Left ventricle myocardium inferior (tissue), 1 donor: ENCODE data around the gene ACER2. TPM values are rescaled to one million over a fixed set of nuclear protein-coding genes. Genes with fewer than 3 reads are reported as not detected.

Experiments used
- DNase-seq: peaks from one replicate; pipeline ENCODE4 v3.0.0-alpha.2; 2020
- H3K27ac ChIP-seq: fragments of 200-600 bp; replicated peaks from 2 replicates; pipeline ENCODE4 v1.8.0; 2021
- H3K27me3 ChIP-seq: fragments of 200-600 bp; 2 replicates; pipeline ENCODE4 v1.8.0; 2021; ENCODE audit warnings: low read depth
- H3K36me3 ChIP-seq: fragments of 200-600 bp; 2 replicates; pipeline ENCODE4 v1.8.0; 2021
- H3K4me1 ChIP-seq: fragments of 200-600 bp; 2 replicates; pipeline ENCODE4 v1.8.0; 2021
- H3K4me3 ChIP-seq: fragments of 200-600 bp; 2 replicates; pipeline ENCODE4 v1.8.0; 2021; ENCODE audit warnings: mild to moderate bottlenecking, moderate library complexity
- H3K9me3 ChIP-seq: fragments of 200-600 bp; replicated peaks from 2 replicates; pipeline ENCODE4 v1.8.0; 2021
- intact Hi-C: fragments of 100-400 bp; cut with micrococcal nuclease; formaldehyde crosslinking; loops from one replicate; pipeline ENCODE4 v1.11.0; 2022
- total RNA-seq: library from RNA; stranded (reverse); fragmentation: NEBNext Ultra II Directional; extraction: Animal tissue kit (Norgen Biotek cat#: 25700); gene quantifications from one replicate; pipeline ENCODE4 v1.2.1, GENCODE V29; 2021
- TF ChIP-seq, protein P1 (sequence below): fragments of 200-600 bp; IDR thresholded peaks from 2 replicates; pipeline ENCODE4 v1.8.0; 2021; ENCODE audit warnings: antibody characterized with exemption, mild to moderate bottlenecking, borderline replicate concordance
- donor health status: DM: no; HTN: yes; CAD: no; lungs with severe emphysema.

Gene ACER2
- total RNA-seq, 1 donor from 2014 or later: 3.8 TPM

DNA sequence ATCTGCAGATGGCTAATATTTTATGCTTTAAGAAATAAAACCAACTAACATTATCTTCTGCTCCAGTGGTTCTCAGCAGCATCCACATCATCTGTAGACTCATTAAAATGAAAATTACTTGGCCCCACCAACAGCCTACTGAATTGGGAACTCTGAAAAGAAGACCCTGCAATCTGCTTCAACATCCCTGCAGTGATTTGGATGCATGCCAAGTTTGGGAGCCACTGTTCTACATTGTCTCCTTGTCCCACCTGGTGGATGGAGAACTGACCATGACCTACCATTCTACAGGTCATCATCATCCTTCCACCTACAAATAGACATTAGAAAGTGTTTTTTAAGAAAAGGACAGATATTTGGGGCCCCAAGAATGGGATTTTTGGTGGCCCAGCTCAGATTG is 71.1 kb downstream of the ACER2 start:
- H3K36me3 ChIP-seq: no peaks in the 10 kb centered on the region
- H3K27me3 ChIP-seq: peaks cover 5% of the 10 kb centered on the region
- DNase-seq: no peak
- TF ChIP-seq, protein P1, sequence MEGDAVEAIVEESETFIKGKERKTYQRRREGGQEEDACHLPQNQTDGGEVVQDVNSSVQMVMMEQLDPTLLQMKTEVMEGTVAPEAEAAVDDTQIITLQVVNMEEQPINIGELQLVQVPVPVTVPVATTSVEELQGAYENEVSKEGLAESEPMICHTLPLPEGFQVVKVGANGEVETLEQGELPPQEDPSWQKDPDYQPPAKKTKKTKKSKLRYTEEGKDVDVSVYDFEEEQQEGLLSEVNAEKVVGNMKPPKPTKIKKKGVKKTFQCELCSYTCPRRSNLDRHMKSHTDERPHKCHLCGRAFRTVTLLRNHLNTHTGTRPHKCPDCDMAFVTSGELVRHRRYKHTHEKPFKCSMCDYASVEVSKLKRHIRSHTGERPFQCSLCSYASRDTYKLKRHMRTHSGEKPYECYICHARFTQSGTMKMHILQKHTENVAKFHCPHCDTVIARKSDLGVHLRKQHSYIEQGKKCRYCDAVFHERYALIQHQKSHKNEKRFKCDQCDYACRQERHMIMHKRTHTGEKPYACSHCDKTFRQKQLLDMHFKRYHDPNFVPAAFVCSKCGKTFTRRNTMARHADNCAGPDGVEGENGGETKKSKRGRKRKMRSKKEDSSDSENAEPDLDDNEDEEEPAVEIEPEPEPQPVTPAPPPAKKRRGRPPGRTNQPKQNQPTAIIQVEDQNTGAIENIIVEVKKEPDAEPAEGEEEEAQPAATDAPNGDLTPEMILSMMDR: no peak
- no peaks in the 10 kb centered on the region for H3K9me3 ChIP-seq
- no peak overlapping the region for H3K4me3 ChIP-seq
- peak overlapping the region; percentile 48 for H3K27ac ChIP-seq
- H3K4me1 ChIP-seq: no peaks in the 10 kb centered on the region
- intact Hi-C loops: no loop called here

DNA sequence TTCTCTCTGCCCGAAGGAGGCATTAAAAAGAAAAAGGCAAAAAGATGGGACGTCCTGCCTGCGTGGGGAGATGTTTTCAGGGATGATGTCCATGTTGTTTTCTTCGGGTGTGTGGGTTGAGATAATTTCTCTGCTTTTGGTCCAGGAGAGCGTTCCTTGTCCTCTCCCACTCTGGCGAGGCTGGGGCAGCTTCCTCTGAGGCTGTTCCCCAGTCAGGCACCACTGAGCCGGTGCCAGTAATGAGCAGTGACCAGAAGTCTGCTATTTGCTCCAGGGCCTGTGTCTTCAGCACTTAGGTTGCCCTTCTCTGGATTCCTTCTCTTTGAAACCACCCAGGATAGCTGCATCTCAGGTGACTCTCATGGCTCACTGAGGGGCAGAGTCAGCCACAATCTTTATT is 71.5 kb downstream of the ACER2 start:
- Histone ChIP-seq H3K27me3 (peaks cover 5% of the 10 kb centered on the region), H3K4me3 (no peak overlapping the region), H3K4me1 (no peaks in the 10 kb centered on the region), H3K27ac (peak overlapping the region; percentile 48), H3K9me3 (no peaks in the 10 kb centered on the region), H3K36me3 (no peaks in the 10 kb centered on the region)
- no peak for DNase-seq
- intact Hi-C loops: no loop called here
- TF ChIP-seq, protein P1: no peak

DNA sequence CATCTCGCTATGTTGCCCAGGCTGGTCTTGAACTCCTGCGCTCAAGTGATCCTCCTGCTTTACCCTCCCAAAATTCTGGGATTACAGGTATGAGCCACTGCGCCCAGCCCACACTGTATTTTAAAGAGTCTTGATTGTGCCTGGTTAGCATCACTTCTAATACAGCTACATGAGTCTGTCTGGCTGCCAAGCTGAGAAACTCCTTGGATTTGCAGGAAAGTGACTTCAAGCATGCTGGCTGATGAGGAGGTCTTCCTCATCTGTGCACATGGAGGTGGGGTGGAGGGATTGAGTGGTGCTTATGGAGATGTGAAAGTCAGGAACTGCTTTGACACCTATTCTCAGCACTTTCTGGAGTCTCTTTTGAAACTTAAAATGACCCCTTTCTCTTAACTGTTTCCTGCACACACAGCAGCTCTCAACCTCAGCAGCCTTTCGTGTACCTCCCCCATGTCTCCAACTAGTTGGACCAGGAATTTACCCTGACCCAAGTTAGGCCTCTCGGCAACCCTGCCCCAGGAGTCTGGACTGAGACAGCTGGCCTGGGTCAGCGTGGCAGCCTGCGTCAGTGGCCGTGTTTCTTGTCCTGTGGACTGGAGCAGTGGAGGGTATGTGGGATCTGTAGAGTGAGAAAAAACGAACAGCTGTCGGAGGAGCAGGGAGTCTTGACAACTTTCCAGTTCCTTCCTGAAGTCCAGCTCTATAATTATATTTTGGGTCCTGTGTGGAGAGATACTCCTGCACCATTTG is 72.5 kb downstream of the ACER2 start:
- TF ChIP-seq, protein P1: no peak
- DNase-seq: peak; percentile 57
- H3K27me3 ChIP-seq: peaks cover 5% of the 10 kb centered on the region
- H3K36me3 ChIP-seq: no peaks in the 10 kb centered on the region
- intact Hi-C loops: no loop called here
- H3K9me3 ChIP-seq: no peaks in the 10 kb centered on the region
- H3K27ac ChIP-seq: peak overlapping the region; percentile 48
- H3K4me1 ChIP-seq: no peaks in the 10 kb centered on the region
- H3K4me3 ChIP-seq: no peak overlapping the region

DNA sequence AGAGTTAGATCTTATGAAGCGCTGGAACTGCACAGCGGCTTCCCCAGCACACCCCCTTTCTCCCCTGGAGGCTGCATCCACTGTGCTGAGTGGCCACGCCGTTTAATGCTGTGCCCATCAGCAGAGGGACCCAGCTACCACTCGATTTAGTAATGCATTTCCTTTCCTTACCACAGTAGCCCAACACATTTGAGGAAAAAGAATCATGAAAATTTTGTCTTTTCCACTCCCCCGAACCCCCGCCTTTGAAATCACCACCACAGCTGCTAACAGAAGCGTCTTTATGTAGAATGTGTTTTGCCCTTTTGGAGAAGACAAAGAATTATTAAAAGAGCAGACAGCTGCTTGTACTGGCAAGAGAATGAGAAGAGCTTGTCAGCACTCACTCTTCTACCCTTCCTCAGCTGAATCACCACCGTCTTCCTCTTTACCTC is 73.2 kb downstream of the ACER2 start:
- DNase-seq: no peak
- no peaks in the 10 kb centered on the region for H3K4me1 ChIP-seq

DNA sequence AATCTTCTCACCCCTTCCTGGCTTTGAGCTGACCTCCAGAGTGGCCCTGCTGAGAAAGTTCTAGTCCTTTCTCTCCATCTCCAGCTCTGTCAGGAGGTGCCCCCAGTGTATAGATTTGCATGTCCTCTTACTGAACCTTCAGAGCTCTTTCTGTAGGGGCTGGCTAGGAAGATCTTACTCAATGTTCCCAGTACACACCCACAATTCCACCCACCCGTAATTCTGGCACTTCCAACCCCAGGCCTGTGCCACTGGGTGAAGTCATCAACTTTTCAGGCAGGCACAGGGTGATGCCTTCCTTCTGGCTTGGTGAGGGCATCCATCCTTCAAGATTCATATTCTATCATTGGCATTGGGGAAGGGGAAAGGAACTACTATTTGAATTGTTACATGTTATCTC is 75.9 kb downstream of the ACER2 start:
- no peaks in the 10 kb centered on the region for H3K9me3 ChIP-seq
- no peaks in the 10 kb centered on the region for H3K4me1 ChIP-seq
- DNase-seq: no peak
- intact Hi-C loops: no loop called here
- H3K36me3 ChIP-seq: no peaks in the 10 kb centered on the region
- TF ChIP-seq, protein P1: no peak
- H3K27ac ChIP-seq: no peak overlapping the region
- peaks cover 5% of the 10 kb centered on the region for H3K27me3 ChIP-seq
- no peak overlapping the region for H3K4me3 ChIP-seq

More for the DNA sequence above, 73.2 kb downstream of the ACER2 start:
- Histone ChIP-seq H3K36me3 (no peaks in the 10 kb centered on the region), H3K4me3 (no peak overlapping the region), H3K9me3 (no peaks in the 10 kb centered on the region), H3K27me3 (peaks cover 5% of the 10 kb centered on the region), H3K27ac (peak overlapping the region; percentile 42)
- intact Hi-C loops: no loop called here
- TF ChIP-seq, protein P1: no peak
